ENCODE measurements around the gene HHIPL1.

GRCh38 chr14:99673305-99674063 lies 28.6 kb downstream of the HHIPL1 start:
- no peak for TF ChIP-seq CTCF (IDR thresholded peaks at IDR 0.05)
- no peak for TF ChIP-seq POLR2AphosphoS5 (IDR thresholded peaks at IDR 0.05)
